Measurements from ENCODE around the gene SCAF4. TPM values are rescaled to one million over a fixed set of nuclear protein-coding genes. Genes with fewer than 3 reads are reported as not detected.

SCAF4 gene
- total and polyA plus RNA-seq, 9 of the 15 experiments (the other 6 are each of a cell fraction or from before 2014, with no cell fraction given), result 2.3 to 55.7 (median 17.2) TPM

GRCh38 chr21:31713973-31714740, 17.8 kb downstream of the SCAF4 start (continued):
- TF ChIP-seq U2AF1 (optimal IDR thresholded peaks at IDR 0.05; ENCODE audit: low read depth, low read length), result no peak
- peak; percentile 75 for TF ChIP-seq EHMT2 (IDR thresholded peaks at IDR 0.05)
- no peak for TF ChIP-seq POLR2B (IDR thresholded peaks at IDR 0.05; ENCODE audit: low read depth, partially characterized antibody)
- no peak for TF ChIP-seq ZNF184 (CRISPR knock-in tag; IDR thresholded peaks at IDR 0.05)
- TF ChIP-seq, protein P1, sequence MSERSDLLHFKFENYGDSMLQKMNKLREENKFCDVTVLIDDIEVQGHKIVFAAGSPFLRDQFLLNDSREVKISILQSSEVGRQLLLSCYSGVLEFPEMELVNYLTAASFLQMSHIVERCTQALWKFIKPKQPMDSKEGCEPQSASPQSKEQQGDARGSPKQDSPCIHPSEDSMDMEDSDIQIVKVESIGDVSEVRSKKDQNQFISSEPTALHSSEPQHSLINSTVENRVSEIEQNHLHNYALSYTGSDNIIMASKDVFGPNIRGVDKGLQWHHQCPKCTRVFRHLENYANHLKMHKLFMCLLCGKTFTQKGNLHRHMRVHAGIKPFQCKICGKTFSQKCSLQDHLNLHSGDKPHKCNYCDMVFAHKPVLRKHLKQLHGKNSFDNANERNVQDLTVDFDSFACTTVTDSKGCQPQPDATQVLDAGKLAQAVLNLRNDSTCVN (CRISPR knock-in tag; IDR thresholded peaks at IDR 0.05), result no peak
- TF ChIP-seq ZNF146 (CRISPR knock-in tag; IDR thresholded peaks at IDR 0.05; ENCODE audit: unreplicated experiment), result no peak
- 0 out of 2 replicates have a peak, but pooled peaks have one; percentile 25 for TF ChIP-seq NFRKB (IDR thresholded peaks at IDR 0.05; ENCODE audit: low read depth)
- TF ChIP-seq RBFOX2 (IDR thresholded peaks at IDR 0.05; ENCODE audit: low read depth, low read length), result no peak
- no peak for TF ChIP-seq ZNF77 (CRISPR knock-in tag; IDR thresholded peaks at IDR 0.05)
- no peak for TF ChIP-seq NR1H2 (CRISPR knock-in tag; IDR thresholded peaks at IDR 0.05)
- TF ChIP-seq ZNF444 (CRISPR knock-in tag; IDR thresholded peaks at IDR 0.05), result no peak
- TF ChIP-seq ZBTB2 (IDR thresholded peaks at IDR 0.05), result peak; percentile 16; the same call in 1 of the 2 replicates
- no peak for TF ChIP-seq TBP (optimal IDR thresholded peaks at IDR 0.05; ENCODE audit: low read depth, low read length)
- TF ChIP-seq ZFP1 (CRISPR knock-in tag; IDR thresholded peaks at IDR 0.05), result no peak
- TF ChIP-seq PKNOX1 (IDR thresholded peaks at IDR 0.05), result peak; percentile 71
- TF ChIP-seq ZNF436 (CRISPR knock-in tag; IDR thresholded peaks at IDR 0.05), result no peak
- no peak for TF ChIP-seq MLX (CRISPR knock-in tag; conservative IDR thresholded peaks at IDR 0.05)
- TF ChIP-seq PHF8 (IDR thresholded peaks at IDR 0.05; ENCODE audit: borderline replicate concordance, low read length), result no peak
- no peak for TF ChIP-seq CLOCK (CRISPR knock-in tag; IDR thresholded peaks at IDR 0.05; ENCODE audit: borderline replicate concordance)
- no peak for TF ChIP-seq ILK (tag; IDR thresholded peaks at IDR 0.05; ENCODE audit: borderline replicate concordance, low read depth)
- no peak for TF ChIP-seq CBX2 (IDR thresholded peaks at IDR 0.05; ENCODE audit: insufficient read depth, low read length, poor library complexity, severe bottlenecking)

Measured in K562 (cell line).